Measurements from ENCODE around the gene GID4. TPM values are rescaled to one million over a fixed set of nuclear protein-coding genes. Genes with fewer than 3 reads are reported as not detected.

The GID4 gene
- total and polyA plus RNA-seq, 2 of the 13 experiments (the other 11 are each of a cell fraction or from before 2014, with no cell fraction given) = 4.3 to 6.1 TPM

DNA sequence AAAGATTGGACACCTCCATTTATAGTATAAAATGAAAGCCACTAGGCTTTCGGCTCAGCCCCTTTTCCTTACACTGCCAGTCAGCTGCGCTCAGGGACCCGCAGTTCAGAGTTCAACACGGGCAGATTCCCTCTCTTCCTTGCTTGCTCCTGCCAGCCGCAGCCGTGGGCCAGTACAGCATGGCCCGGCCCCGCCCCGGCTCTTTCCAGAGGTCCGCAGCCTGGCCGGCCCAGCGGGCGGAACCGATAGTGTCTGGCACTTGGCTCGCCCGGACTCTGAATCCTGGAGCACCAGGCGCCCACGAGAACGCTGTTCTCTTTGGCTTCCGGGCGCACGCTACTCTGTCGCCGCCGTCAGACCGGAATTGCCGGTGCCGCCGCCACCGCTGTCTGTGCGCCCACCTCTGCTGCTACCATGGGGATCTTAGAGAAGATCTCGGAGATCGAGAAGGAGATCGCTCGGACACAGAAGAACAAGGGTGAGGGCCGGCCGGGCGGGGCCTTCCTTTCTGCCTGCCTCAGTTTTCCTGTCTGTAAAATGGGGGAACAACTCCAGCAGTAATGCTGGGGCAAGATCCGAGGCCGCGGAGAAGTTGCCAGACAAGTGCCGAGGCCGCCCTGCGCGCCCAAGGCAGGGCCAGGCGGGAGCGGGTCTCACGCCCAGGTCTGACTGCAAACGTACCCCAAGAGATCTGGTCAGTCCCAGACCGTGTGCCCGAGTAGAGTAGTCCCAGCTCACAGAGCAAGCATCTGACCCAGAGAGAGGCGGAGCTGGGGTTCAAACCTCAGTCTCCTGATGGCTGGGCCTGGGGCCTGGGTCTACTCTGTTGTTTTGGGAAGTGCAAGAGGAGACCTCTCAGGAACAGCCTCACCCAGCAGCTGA, 48.6 kb downstream of the GID4 start, which contains the start of gene DRG2 (continued):
- TF ChIP-seq RXRA (CRISPR knock-in tag; IDR thresholded peaks at IDR 0.05) = peak; percentile 93
- TF ChIP-seq, protein P1, sequence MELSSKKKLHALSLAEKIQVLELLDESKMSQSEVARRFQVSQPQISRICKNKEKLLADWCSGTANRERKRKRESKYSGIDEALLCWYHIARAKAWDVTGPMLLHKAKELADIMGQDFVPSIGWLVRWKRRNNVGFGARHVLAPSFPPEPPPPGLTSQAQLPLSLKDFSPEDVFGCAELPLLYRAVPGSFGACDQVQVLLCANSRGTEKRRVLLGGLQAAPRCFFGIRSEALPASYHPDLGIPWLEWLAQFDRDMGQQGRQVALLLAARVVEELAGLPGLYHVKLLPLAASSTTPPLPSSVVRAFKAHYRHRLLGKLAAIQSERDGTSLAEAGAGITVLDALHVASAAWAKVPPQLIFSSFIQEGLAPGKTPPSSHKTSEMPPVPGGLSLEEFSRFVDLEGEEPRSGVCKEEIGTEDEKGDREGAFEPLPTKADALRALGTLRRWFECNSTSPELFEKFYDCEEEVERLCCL (CRISPR knock-in tag; IDR thresholded peaks at IDR 0.05; ENCODE audit: borderline replicate concordance) = no peak
- no peak for TF ChIP-seq ARNT (IDR thresholded peaks at IDR 0.05)
- TF ChIP-seq, protein P2, sequence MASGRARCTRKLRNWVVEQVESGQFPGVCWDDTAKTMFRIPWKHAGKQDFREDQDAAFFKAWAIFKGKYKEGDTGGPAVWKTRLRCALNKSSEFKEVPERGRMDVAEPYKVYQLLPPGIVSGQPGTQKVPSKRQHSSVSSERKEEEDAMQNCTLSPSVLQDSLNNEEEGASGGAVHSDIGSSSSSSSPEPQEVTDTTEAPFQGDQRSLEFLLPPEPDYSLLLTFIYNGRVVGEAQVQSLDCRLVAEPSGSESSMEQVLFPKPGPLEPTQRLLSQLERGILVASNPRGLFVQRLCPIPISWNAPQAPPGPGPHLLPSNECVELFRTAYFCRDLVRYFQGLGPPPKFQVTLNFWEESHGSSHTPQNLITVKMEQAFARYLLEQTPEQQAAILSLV (CRISPR knock-in tag; IDR thresholded peaks at IDR 0.05; ENCODE audit: borderline replicate concordance) = peak; percentile 83; the same call in 1 of the 2 replicates
- TF ChIP-seq KMT2B (CRISPR knock-in tag; IDR thresholded peaks at IDR 0.05) = peak; percentile 95
- TF ChIP-seq ZNF777 (CRISPR knock-in tag; IDR thresholded peaks at IDR 0.05) = peak; percentile 65
- no peak for TF ChIP-seq ZBTB14 (CRISPR knock-in tag; IDR thresholded peaks at IDR 0.05)
- no peak for TF ChIP-seq ZNF841 (CRISPR knock-in tag; IDR thresholded peaks at IDR 0.05; ENCODE audit: borderline replicate concordance)
- peak; percentile 75 for TF ChIP-seq NCOA2 (CRISPR knock-in tag; IDR thresholded peaks at IDR 0.05)
- no peak for TF ChIP-seq ATRX (CRISPR knock-in tag; IDR thresholded peaks at IDR 0.05; ENCODE audit: borderline replicate concordance)
- peak; percentile 98 for TF ChIP-seq SMAD3 (CRISPR knock-in tag; IDR thresholded peaks at IDR 0.05)
- no peak; the same call in 1 of the 2 replicates for TF ChIP-seq ZNF816 (CRISPR knock-in tag; IDR thresholded peaks at IDR 0.05; ENCODE audit: borderline replicate concordance)
- TF ChIP-seq ZNF563 (CRISPR knock-in tag; IDR thresholded peaks at IDR 0.05) = peak; percentile 88
- peak; percentile 98 for TF ChIP-seq ZNF772 (CRISPR knock-in tag; IDR thresholded peaks at IDR 0.05)
- TF ChIP-seq HMGXB4 (CRISPR knock-in tag; IDR thresholded peaks at IDR 0.05; ENCODE audit: borderline replicate concordance in 1 of 2, low read depth in 1 of 2) = peak; percentile 94 to 96; a peak in 3 of 4 replicates
- no peak for TF ChIP-seq GATA4 (IDR thresholded peaks at IDR 0.05; ENCODE audit: borderline replicate concordance, low read depth)
- TF ChIP-seq SP5 (CRISPR knock-in tag; IDR thresholded peaks at IDR 0.05; ENCODE audit: borderline replicate concordance, low read depth) = peak; percentile 79
- peak in 1 of 2 experiments; percentile 41; a peak in 1 of 4 replicates for TF ChIP-seq NR2F1 (CRISPR knock-in tag; IDR thresholded peaks at IDR 0.05)
- TF ChIP-seq SIX1 (CRISPR knock-in tag; IDR thresholded peaks at IDR 0.05; ENCODE audit: borderline replicate concordance) = peak; percentile 67; the same call in 1 of the 2 replicates
- TF ChIP-seq KDM3A (CRISPR knock-in tag; IDR thresholded peaks at IDR 0.05; ENCODE audit: low read depth) = peak; percentile 98
- TF ChIP-seq, protein P3, sequence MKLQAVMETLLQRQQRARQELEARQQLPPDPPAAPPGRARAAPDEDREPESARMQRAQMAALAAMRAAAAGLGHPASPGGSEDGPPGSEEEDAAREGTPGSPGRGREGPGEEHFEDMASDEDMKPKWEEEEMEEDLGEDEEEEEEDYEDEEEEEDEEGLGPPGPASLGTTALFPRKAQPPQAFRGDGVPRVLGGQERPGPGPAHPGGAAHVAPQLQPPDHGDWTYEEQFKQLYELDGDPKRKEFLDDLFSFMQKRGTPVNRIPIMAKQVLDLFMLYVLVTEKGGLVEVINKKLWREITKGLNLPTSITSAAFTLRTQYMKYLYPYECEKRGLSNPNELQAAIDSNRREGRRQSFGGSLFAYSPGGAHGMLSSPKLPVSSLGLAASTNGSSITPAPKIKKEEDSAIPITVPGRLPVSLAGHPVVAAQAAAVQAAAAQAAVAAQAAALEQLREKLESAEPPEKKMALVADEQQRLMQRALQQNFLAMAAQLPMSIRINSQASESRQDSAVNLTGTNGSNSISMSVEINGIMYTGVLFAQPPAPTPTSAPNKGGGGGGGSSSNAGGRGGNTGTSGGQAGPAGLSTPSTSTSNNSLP (IDR thresholded peaks at IDR 0.05; ENCODE audit: low read depth, low read length) = no peak
- no peak for TF ChIP-seq FOXK2 (IDR thresholded peaks at IDR 0.05)
- peak; percentile 98 for TF ChIP-seq TOE1 (CRISPR knock-in tag; IDR thresholded peaks at IDR 0.05)

Measured in HepG2 (cell line).